Mesothelial cell of epicardium (in vitro differentiated cells): ENCODE measurements around the gene ZNF496. TPM values are rescaled to one million over a fixed set of nuclear protein-coding genes. Genes with fewer than 3 reads are reported as not detected.
"Not testable (repeated sequence)": the region's sequence is repeated elsewhere in the genome, so short reads cannot be mapped to it uniquely, and the experiment has no call there.

Experiments
- DNase-seq, 2 experiments: peaks; one replicate each; pipeline ENCODE4 v3.0.0; 2021; ENCODE audit warnings: low spot score in 2 of 2; ENCODE audit not compliant: unreplicated experiment in 2 of 2
- H3K27ac Mint-ChIP-seq: 2 replicates; pipeline ENCODE4 v1.8.0; 2021; ENCODE audit warnings: mixed read lengths
- H3K27me3 Mint-ChIP-seq: 2 replicates; pipeline ENCODE4 v1.8.0; 2021; ENCODE audit warnings: low read depth, mixed read lengths
- H3K36me3 Mint-ChIP-seq: 2 replicates; pipeline ENCODE4 v1.8.0; 2021; ENCODE audit warnings: mixed read lengths
- H3K4me1 Mint-ChIP-seq: 2 replicates; pipeline ENCODE4 v1.8.0; 2021; ENCODE audit warnings: mixed read lengths
- H3K4me3 Mint-ChIP-seq: 2 replicates; pipeline ENCODE4 v1.8.0; 2021; ENCODE audit warnings: mild to moderate bottlenecking, moderate library complexity, mixed read lengths
- H3K9me3 Mint-ChIP-seq: 2 replicates; pipeline ENCODE4 v1.8.0; 2021; ENCODE audit warnings: mixed read lengths
- total RNA-seq: library from RNA; stranded (reverse); gene quantifications from 3 replicates; pipeline ENCODE4 v1.2.1, GENCODE V29; 2021
- TF ChIP-seq, protein P1 (sequence below): fragments of 200-600 bp; sonication (generic); IDR thresholded peaks from one replicate; pipeline ENCODE4 v1.5.0; 2021; ENCODE audit warnings: antibody characterized with exemption; ENCODE audit not compliant: unreplicated experiment

The ZNF496 gene
- total RNA-seq, 1 donor from 2014 or later: 69.0 TPM

DNA sequence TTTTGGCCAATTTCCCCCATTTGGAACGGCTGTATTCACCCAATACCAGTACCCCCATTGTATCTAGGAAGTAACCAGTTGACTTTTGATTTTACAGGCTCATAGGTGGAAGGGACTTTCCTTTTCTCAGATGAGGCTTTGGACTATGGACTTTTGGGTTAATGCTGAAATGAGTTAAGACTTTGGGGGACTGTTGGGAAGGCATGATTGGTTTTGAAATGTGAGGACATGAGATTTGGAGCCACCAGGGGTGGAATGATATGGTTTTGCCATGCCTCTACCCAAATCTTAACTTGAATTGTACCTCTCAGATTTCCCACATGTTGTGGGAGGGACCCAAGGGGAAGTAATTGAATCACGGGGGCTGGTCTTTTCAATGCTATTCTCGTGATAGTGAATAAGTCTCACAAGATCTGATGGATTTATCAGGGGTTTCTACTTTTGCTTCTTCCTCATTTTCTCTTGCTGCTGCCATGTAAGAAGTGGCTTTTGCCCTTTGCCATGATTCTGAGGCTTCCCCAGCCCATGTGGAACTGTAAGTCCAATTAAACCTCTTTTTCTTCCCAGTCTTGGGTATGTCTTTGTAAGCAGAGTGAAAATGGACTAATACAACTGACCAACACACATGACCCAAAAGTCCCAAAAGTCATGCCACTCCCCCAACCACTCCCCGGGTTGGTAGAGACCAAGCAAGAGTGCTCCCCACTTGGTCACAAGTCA is 35.4 kb upstream of the ZNF496 start:
- H3K36me3 Mint-ChIP-seq: peaks cover 1% of the 10 kb centered on the region
- DNase-seq: no peak
- H3K27me3 Mint-ChIP-seq: peaks cover 2% of the 10 kb centered on the region
- H3K27ac Mint-ChIP-seq: peak overlapping the region; percentile 81
- TF ChIP-seq, protein P1, sequence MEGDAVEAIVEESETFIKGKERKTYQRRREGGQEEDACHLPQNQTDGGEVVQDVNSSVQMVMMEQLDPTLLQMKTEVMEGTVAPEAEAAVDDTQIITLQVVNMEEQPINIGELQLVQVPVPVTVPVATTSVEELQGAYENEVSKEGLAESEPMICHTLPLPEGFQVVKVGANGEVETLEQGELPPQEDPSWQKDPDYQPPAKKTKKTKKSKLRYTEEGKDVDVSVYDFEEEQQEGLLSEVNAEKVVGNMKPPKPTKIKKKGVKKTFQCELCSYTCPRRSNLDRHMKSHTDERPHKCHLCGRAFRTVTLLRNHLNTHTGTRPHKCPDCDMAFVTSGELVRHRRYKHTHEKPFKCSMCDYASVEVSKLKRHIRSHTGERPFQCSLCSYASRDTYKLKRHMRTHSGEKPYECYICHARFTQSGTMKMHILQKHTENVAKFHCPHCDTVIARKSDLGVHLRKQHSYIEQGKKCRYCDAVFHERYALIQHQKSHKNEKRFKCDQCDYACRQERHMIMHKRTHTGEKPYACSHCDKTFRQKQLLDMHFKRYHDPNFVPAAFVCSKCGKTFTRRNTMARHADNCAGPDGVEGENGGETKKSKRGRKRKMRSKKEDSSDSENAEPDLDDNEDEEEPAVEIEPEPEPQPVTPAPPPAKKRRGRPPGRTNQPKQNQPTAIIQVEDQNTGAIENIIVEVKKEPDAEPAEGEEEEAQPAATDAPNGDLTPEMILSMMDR: no peak
- H3K4me3 Mint-ChIP-seq: no peak overlapping the region
- H3K9me3 Mint-ChIP-seq: peaks cover 20% of the 10 kb centered on the region
- H3K4me1 Mint-ChIP-seq: peaks cover 38% of the 10 kb centered on the region

DNA sequence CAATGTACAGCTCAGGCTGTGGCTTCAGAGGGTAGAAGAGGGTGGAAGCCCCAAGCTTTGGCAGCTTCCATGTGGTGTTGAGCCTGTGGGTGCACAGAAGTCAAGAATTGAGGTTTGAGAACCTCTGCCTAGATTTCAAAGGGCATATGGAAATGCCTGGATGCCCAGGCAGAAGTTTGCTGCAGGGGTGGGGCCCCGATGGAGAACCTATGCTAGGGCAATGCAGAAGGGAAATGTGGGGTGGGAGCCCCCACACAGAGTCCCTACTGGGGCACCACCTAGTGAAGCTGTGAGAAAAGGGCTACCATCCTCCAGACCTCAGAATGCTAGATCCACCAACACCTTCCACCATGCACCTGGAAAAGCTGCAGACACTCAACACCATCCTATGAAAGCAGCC is 34.7 kb upstream of the ZNF496 start:
- not testable (repeated sequence) for DNase-seq, H3K27ac Mint-ChIP-seq, H3K27me3 Mint-ChIP-seq, H3K4me3 Mint-ChIP-seq, H3K36me3 Mint-ChIP-seq
- Mint-ChIP-seq H3K4me1 (peaks cover 33% of the 10 kb centered on the region), H3K9me3 (peaks cover 20% of the 10 kb centered on the region)

DNA sequence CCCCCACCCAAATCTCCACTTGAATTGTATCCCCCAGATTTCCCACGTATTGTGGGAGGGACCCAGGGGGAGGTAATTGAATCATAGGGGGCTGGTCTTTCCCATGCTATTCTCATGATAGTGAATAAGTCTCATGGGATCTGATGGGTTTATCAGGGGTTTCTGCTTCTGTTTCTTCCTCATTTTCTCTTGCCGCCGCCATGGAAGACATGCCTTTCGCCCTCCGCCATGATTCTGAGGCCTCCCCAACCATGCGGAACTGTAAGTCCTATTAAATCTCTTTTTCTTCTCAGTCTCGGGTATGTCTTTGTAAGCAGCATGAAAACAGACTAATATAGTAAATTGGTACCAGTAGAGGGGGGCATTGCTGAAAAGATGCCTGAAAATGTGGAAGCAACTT is 33.4 kb upstream of the ZNF496 start:
- TF ChIP-seq, protein P1: no peak
- H3K27ac Mint-ChIP-seq: no peak overlapping the region

DNA sequence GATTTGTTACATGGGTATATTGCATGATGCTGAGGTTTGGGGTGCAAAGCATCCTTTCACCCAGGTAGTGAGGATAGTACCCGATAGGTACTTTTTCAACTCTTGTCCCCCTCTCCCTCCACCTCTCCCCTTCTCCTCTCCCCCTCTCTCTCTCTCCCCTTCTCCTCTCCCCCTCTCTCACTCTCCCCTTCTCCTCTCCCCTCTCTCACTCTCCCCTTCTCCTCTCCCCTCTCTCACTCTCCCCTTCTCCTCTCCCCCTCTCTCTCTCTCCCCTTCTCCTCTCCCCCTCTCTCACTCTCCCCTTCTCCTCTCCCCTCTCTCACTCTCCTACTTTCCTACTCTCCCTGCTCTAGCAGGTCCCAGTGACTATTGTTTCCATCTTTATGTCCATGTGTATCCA is 31.3 kb upstream of the ZNF496 start:
- Mint-ChIP-seq H3K4me1 (peaks cover 19% of the 10 kb centered on the region), H3K9me3 (peaks cover 20% of the 10 kb centered on the region)
- not testable (repeated sequence) for H3K27me3 Mint-ChIP-seq, H3K36me3 Mint-ChIP-seq, H3K4me3 Mint-ChIP-seq, H3K27ac Mint-ChIP-seq, DNase-seq

More for the DNA sequence above, 33.4 kb upstream of the ZNF496 start:
- H3K4me1 Mint-ChIP-seq: peaks cover 32% of the 10 kb centered on the region
- H3K4me3 Mint-ChIP-seq: no peak overlapping the region
- H3K36me3 Mint-ChIP-seq: peaks cover 1% of the 10 kb centered on the region
- H3K9me3 Mint-ChIP-seq: peaks cover 20% of the 10 kb centered on the region
- DNase-seq: no peak
- H3K27me3 Mint-ChIP-seq: peaks cover 2% of the 10 kb centered on the region

DNA sequence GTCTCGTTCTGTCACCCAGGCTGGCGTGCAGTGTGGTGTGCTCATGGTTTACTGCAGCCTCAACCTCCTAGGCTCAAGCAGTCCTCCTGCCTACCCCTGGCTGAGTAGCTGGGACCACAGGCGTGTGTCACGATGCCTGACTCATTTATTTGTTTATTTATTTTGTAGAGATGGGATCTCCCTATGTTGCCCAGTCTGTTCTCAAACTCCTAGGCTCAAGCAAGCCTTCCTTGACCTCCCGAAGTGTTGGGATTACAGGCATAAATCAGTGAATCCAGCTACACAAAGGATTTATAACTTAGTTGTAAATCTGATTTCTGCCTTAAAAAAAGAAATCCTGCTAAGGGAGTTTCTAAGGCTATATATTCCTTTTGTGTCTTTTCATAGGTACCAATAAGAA is 30.5 kb upstream of the ZNF496 start:
- Mint-ChIP-seq H3K4me3 (no peak overlapping the region), H3K4me1 (peaks cover 23% of the 10 kb centered on the region), H3K27me3 (peaks cover 2% of the 10 kb centered on the region), H3K9me3 (peaks cover 16% of the 10 kb centered on the region), H3K36me3 (no peaks in the 10 kb centered on the region), H3K27ac (no peak overlapping the region)
- no peak for DNase-seq
- TF ChIP-seq, protein P1: no peak

DNA sequence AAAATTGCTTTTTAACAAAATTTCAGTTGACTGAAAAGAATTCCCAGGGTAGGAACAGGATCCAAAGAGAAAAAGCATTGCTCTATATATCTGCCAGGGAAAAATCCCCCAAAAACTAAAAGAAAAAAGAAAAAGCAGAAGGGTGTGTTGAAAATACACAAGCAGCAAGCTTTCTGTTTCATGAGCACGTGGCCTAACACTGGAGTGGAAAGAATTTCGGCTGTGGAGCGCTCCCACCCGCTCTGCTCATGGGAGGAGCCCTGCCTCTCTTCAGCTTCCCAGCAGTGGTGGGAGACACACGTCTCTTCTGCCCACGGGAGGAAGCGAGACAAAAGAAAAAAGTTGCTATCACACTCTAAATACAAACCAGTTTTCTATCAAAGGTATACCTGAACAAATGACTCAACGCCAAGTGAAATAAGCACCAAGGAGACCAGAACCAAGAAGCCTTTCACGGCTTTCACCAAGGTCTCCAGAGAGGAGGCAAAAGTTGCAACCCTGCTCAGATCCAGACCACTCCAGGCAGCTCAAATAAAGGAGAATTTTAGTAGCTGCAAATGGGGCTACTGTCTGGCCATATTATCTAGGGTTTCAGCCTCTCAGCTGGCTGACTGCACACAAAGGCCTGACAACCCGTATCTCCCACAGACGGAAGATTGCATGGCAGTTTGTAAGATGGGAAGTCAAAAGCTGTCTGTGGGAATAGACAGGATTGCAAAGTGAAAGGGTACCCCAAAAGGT is 29.5 kb upstream of the ZNF496 start:
- Mint-ChIP-seq H3K9me3 (peaks cover 13% of the 10 kb centered on the region), H3K4me1 (peaks cover 30% of the 10 kb centered on the region), H3K4me3 (no peak overlapping the region), H3K36me3 (no peaks in the 10 kb centered on the region), H3K27ac (peak overlapping the region; percentile 76), H3K27me3 (peaks cover 2% of the 10 kb centered on the region)
- TF ChIP-seq, protein P1: no peak
- no peak for DNase-seq
